HEK293 (cell line): ENCODE results near the gene FRMD4A.

Source experiments
- CTCF ChIA-PET: fragments of 350-600 bp; formaldehyde crosslinking; extraction: SDS; loops from one replicate; lab custom pipeline; 2021; ENCODE audit warnings: antibody characterized with exemption; lab: Yijun Ruan, JAX
- POLR2A ChIA-PET: fragments of 300-600 bp; formaldehyde crosslinking; extraction: SDS; loops from one replicate; lab custom pipeline; 2020; ENCODE audit warnings: antibody characterized with exemption, inconsistent platforms; lab: Yijun Ruan, JAX
- H3K27ac ChIP-seq: fragments of 200-500 bp; sonication (Bioruptor generic); 2 replicates; pipeline ENCODE4 v1.5.1; 2014; ENCODE audit warnings: low read depth, low read length, control low read depth, inconsistent platforms; ENCODE audit errors: extremely low read depth
- H3K36me3 ChIP-seq, 2 experiments: fragments of 200-500 bp in 1 of 2; sonication (Bioruptor generic) in 1 of 2; 1 replicate in 1 of 2; 2 replicates in 1 of 2; pipeline ENCODE4 v1.5.1; 2014 to 2017; ENCODE audit warnings: inconsistent platforms in 2 of 2, low read length in 2 of 2; ENCODE audit not compliant: control insufficient read depth in 2 of 2, insufficient read depth in 1 of 2
- H3K4me1 ChIP-seq: fragments of 200-500 bp; sonication (Bioruptor generic); 2 replicates; pipeline ENCODE4 v1.5.1; 2014; ENCODE audit warnings: mild to moderate bottlenecking, low read length, inconsistent platforms; ENCODE audit not compliant: control insufficient read depth, insufficient read depth
- H3K4me3 ChIP-seq: 2 replicates; pipeline ENCODE4 v1.5.1; 2011; ENCODE audit warnings: low read depth, mild to moderate bottlenecking, control low read depth, low read length, moderate library complexity
- H3K9me3 ChIP-seq: fragments of 200-500 bp; sonication (Bioruptor generic); 2 replicates; pipeline ENCODE4 v1.5.1; 2014; ENCODE audit warnings: low read depth, low read length, inconsistent platforms; ENCODE audit not compliant: control insufficient read depth, insufficient read depth
- ATF2 ChIP-seq: fragments of 450-650 bp; formaldehyde crosslinking; IDR thresholded peaks from 2 replicates; pipeline ENCODE4 v1.5.1; 2016; ENCODE audit warnings: missing biosample characterization, missing genetic modification characterization, low read depth
- GLI2 ChIP-seq: fragments of 450-650 bp; formaldehyde crosslinking; IDR thresholded peaks from 2 replicates; pipeline ENCODE4; 2017; ENCODE audit warnings: missing biosample characterization, missing genetic modification characterization, low read depth, borderline replicate concordance
- IKZF3 ChIP-seq: fragments of 450-650 bp; IDR thresholded peaks from 2 replicates; pipeline ENCODE4 v1.5.0; 2018; ENCODE audit warnings: missing biosample characterization, mild to moderate bottlenecking, missing genetic modification characterization, moderate library complexity
- KLF16 ChIP-seq: fragments of 450-650 bp; formaldehyde crosslinking; IDR thresholded peaks from 2 replicates; pipeline ENCODE4 v1.5.1; 2017; ENCODE audit warnings: missing biosample characterization, missing genetic modification characterization
- KLF9 ChIP-seq: fragments of 450-650 bp; formaldehyde crosslinking; IDR thresholded peaks from 2 replicates; pipeline ENCODE4 v1.5.1; 2016; ENCODE audit warnings: missing biosample characterization, missing genetic modification characterization, low read depth
- PRDM6 ChIP-seq: fragments of 450-650 bp; formaldehyde crosslinking; IDR thresholded peaks from 2 replicates; pipeline ENCODE4 v1.5.1; 2017; ENCODE audit warnings: missing biosample characterization, missing genetic modification characterization
- ZBTB20 ChIP-seq: fragments of 450-650 bp; formaldehyde crosslinking; IDR thresholded peaks from 2 replicates; pipeline ENCODE4 v1.5.1; 2016; ENCODE audit warnings: missing biosample characterization, missing genetic modification characterization
- ZBTB8A ChIP-seq: fragments of 450-650 bp; formaldehyde crosslinking; IDR thresholded peaks from 2 replicates; pipeline ENCODE4 v1.5.1; 2016; ENCODE audit warnings: missing biosample characterization, missing genetic modification characterization
- ZFHX2 ChIP-seq: fragments of 450-650 bp; formaldehyde crosslinking; conservative IDR thresholded peaks from 2 replicates; pipeline ENCODE4 v1.5.1; 2016; ENCODE audit warnings: missing biosample characterization, missing genetic modification characterization
- ZFP69B ChIP-seq: fragments of 450-650 bp; formaldehyde crosslinking; IDR thresholded peaks from 2 replicates; pipeline ENCODE4 v1.5.1; 2016; ENCODE audit warnings: missing biosample characterization, missing genetic modification characterization
- ZNF174 ChIP-seq: fragments of 450-650 bp; formaldehyde crosslinking; IDR thresholded peaks from 2 replicates; pipeline ENCODE4 v1.5.0; 2017; ENCODE audit warnings: missing biosample characterization, mild to moderate bottlenecking, missing genetic modification characterization
- ZNF202 ChIP-seq: fragments of 450-650 bp; formaldehyde crosslinking; IDR thresholded peaks from 2 replicates; pipeline ENCODE4 v1.5.1; 2016; ENCODE audit warnings: missing biosample characterization, missing genetic modification characterization, borderline replicate concordance
- ZNF248 ChIP-seq: fragments of 450-650 bp; formaldehyde crosslinking; IDR thresholded peaks from 2 replicates; pipeline ENCODE4 v1.5.1; 2017; ENCODE audit warnings: missing biosample characterization, missing genetic modification characterization
- ZNF26 ChIP-seq: fragments of 450-650 bp; formaldehyde crosslinking; IDR thresholded peaks from 2 replicates; pipeline ENCODE4 v1.5.1; 2016; ENCODE audit warnings: missing biosample characterization, missing genetic modification characterization
- ZNF354C ChIP-seq: fragments of 450-650 bp; formaldehyde crosslinking; IDR thresholded peaks from 2 replicates; pipeline ENCODE4 v1.5.1; 2016; ENCODE audit warnings: missing biosample characterization, missing genetic modification characterization, low read depth, borderline replicate concordance
- ZNF514 ChIP-seq: fragments of 450-650 bp; formaldehyde crosslinking; IDR thresholded peaks from 2 replicates; pipeline ENCODE4 v1.5.1; 2016; ENCODE audit warnings: missing biosample characterization, missing genetic modification characterization
- ZNF521 ChIP-seq: fragments of 450-650 bp; formaldehyde crosslinking; IDR thresholded peaks from 2 replicates; pipeline ENCODE4 v1.5.1; 2017; ENCODE audit warnings: missing biosample characterization, mild to moderate bottlenecking, missing genetic modification characterization
- ZNF529 ChIP-seq: fragments of 450-650 bp; formaldehyde crosslinking; IDR thresholded peaks from 2 replicates; pipeline ENCODE4 v1.5.1; 2017; ENCODE audit warnings: missing genetic modification characterization, missing biosample characterization; ENCODE audit not compliant: insufficient replicate concordance
- ZNF549 ChIP-seq: fragments of 450-650 bp; IDR thresholded peaks from 2 replicates; pipeline ENCODE4 v1.5.1; 2018; ENCODE audit warnings: missing biosample characterization, missing genetic modification characterization, mild to moderate bottlenecking, inconsistent platforms, moderate library complexity
- ZNF658 ChIP-seq: fragments of 450-650 bp; formaldehyde crosslinking; IDR thresholded peaks from 2 replicates; pipeline ENCODE4; 2016; ENCODE audit warnings: missing biosample characterization, missing genetic modification characterization
- ZNF677 ChIP-seq: fragments of 450-650 bp; IDR thresholded peaks from 2 replicates; pipeline ENCODE4 v1.5.0; 2018; ENCODE audit warnings: missing biosample characterization, mild to moderate bottlenecking, missing genetic modification characterization, moderate library complexity
- ZNF692 ChIP-seq: fragments of 450-650 bp; formaldehyde crosslinking; IDR thresholded peaks from 2 replicates; pipeline ENCODE4 v1.5.1; 2016; ENCODE audit warnings: missing biosample characterization, missing genetic modification characterization
- ZNF747 ChIP-seq: fragments of 450-650 bp; formaldehyde crosslinking; IDR thresholded peaks from 2 replicates; pipeline ENCODE4 v1.5.1; 2016; ENCODE audit warnings: missing biosample characterization, missing genetic modification characterization
- ZNF792 ChIP-seq: fragments of 450-650 bp; formaldehyde crosslinking; IDR thresholded peaks from 2 replicates; pipeline ENCODE4 v1.5.1; 2016; ENCODE audit warnings: missing biosample characterization, missing genetic modification characterization
- ZNF830 ChIP-seq: fragments of 450-650 bp; IDR thresholded peaks from 2 replicates; pipeline ENCODE4 v1.5.0; 2018; ENCODE audit warnings: missing biosample characterization, missing genetic modification characterization, low read depth, mild to moderate bottlenecking, moderate library complexity
- ZSCAN30 ChIP-seq: fragments of 450-650 bp; IDR thresholded peaks from 2 replicates; pipeline ENCODE4 v1.5.1; 2018; ENCODE audit warnings: missing biosample characterization, mild to moderate bottlenecking, missing genetic modification characterization, moderate library complexity
- TF ChIP-seq, protein P1 (sequence below): fragments of 450-650 bp; formaldehyde crosslinking; IDR thresholded peaks from 2 replicates; pipeline ENCODE4 v1.5.1; 2017; ENCODE audit warnings: missing biosample characterization, missing genetic modification characterization

FRMD4A gene

GRCh38 chr10:14123139-14123538 lies 207.6 kb downstream of the FRMD4A start:
- POLR2A ChIA-PET, result no interaction called here
- CTCF ChIA-PET, result no interaction called here
- TF ChIP-seq ZNF830 (tag by site-specific recombination), result no peak
- TF ChIP-seq PRDM6 (tag by site-specific recombination), result no peak
- no peak for TF ChIP-seq ZNF174 (tag by site-specific recombination)
- TF ChIP-seq ZNF248 (tag by site-specific recombination), result no peak
- TF ChIP-seq ATF2, result no peak
- no peak for TF ChIP-seq ZNF747 (tag by site-specific recombination)
- no peak for TF ChIP-seq ZNF521 (tag by site-specific recombination)
- TF ChIP-seq KLF9 (tag by site-specific recombination), result no peak
- TF ChIP-seq ZSCAN30, result no peak
- TF ChIP-seq ZBTB8A (tag by site-specific recombination), result no peak
- Histone ChIP-seq H3K36me3 (no peaks in the 10 kb centered on the region), H3K9me3 (no peaks in the 10 kb centered on the region), H3K27ac (no peak overlapping the region), H3K4me3 (no peak overlapping the region), H3K4me1 (no peaks in the 10 kb centered on the region)

- no peak overlapping the region for H3K4me3 ChIP-seq
- CTCF ChIA-PET, result interaction anchor here (0.7 kb wide), 1 partner anchor 770 kb away, joined by 3 read pairs; no protein-coding TSS in a partner anchor
- no peaks in the 10 kb centered on the region for H3K9me3 ChIP-seq
- H3K27ac ChIP-seq, result no peak overlapping the region
- POLR2A ChIA-PET, result no interaction called here
- no peaks in the 10 kb centered on the region for H3K4me1 ChIP-seq
- H3K36me3 ChIP-seq, result no peaks in the 10 kb centered on the region
- TF ChIP-seq ZNF174 (tag by site-specific recombination) (no peak), ZNF792 (tag by site-specific recombination) (no peak), IKZF3 (tag by site-specific recombination) (no peak), ZFP69B (tag by site-specific recombination) (no peak), ZNF26 (no peak), ZNF514 (tag by site-specific recombination) (no peak), ZNF658 (tag by site-specific recombination) (no peak), ZNF354C (tag by site-specific recombination) (no peak), ZNF692 (no peak), ZNF677 (no peak), KLF16 (tag by site-specific recombination) (no peak), ZNF549 (tag by site-specific recombination) (no peak), ZNF529 (tag by site-specific recombination) (no peak), ZNF202 (tag by site-specific recombination) (no peak), ZFHX2 (tag by site-specific recombination) (no peak), GLI2 (tag by site-specific recombination) (no peak), ZBTB20 (tag by site-specific recombination) (no peak)
- TF ChIP-seq, protein P1, sequence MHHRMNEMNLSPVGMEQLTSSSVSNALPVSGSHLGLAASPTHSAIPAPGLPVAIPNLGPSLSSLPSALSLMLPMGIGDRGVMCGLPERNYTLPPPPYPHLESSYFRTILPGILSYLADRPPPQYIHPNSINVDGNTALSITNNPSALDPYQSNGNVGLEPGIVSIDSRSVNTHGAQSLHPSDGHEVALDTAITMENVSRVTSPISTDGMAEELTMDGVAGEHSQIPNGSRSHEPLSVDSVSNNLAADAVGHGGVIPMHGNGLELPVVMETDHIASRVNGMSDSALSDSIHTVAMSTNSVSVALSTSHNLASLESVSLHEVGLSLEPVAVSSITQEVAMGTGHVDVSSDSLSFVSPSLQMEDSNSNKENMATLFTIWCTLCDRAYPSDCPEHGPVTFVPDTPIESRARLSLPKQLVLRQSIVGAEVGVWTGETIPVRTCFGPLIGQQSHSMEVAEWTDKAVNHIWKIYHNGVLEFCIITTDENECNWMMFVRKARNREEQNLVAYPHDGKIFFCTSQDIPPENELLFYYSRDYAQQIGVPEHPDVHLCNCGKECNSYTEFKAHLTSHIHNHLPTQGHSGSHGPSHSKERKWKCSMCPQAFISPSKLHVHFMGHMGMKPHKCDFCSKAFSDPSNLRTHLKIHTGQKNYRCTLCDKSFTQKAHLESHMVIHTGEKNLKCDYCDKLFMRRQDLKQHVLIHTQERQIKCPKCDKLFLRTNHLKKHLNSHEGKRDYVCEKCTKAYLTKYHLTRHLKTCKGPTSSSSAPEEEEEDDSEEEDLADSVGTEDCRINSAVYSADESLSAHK (tag by site-specific recombination), result no peak
- TF ChIP-seq, all 188 proteins: peak for 0
Observed at GRCh38 chr10:14120812-14121211, 209.9 kb downstream of the FRMD4A start.
